Left ventricle myocardium inferior (tissue), 1 donor: ENCODE results near the gene RNPC3. TPM values are rescaled to one million over a fixed set of nuclear protein-coding genes. Genes with fewer than 3 reads are reported as not detected.
"Not testable (repeated sequence)": the region's sequence is repeated elsewhere in the genome, so short reads cannot be mapped to it uniquely, and the experiment has no call there.

Experiments used
- DNase-seq: peaks from one replicate; pipeline ENCODE4 v3.0.0-alpha.2; 2020
- H3K27ac ChIP-seq: fragments of 200-600 bp; replicated peaks from 2 replicates; pipeline ENCODE4 v1.8.0; 2021
- H3K27me3 ChIP-seq: fragments of 200-600 bp; 2 replicates; pipeline ENCODE4 v1.8.0; 2021; ENCODE audit warnings: low read depth
- H3K36me3 ChIP-seq: fragments of 200-600 bp; 2 replicates; pipeline ENCODE4 v1.8.0; 2021
- H3K4me1 ChIP-seq: fragments of 200-600 bp; 2 replicates; pipeline ENCODE4 v1.8.0; 2021
- H3K4me3 ChIP-seq: fragments of 200-600 bp; 2 replicates; pipeline ENCODE4 v1.8.0; 2021; ENCODE audit warnings: mild to moderate bottlenecking, moderate library complexity
- H3K9me3 ChIP-seq: fragments of 200-600 bp; replicated peaks from 2 replicates; pipeline ENCODE4 v1.8.0; 2021
- intact Hi-C: fragments of 100-400 bp; cut with micrococcal nuclease; formaldehyde crosslinking; loops from one replicate; pipeline ENCODE4 v1.11.0; 2022
- total RNA-seq: library from RNA; stranded (reverse); fragmentation: NEBNext Ultra II Directional; extraction: Animal tissue kit (Norgen Biotek cat#: 25700); gene quantifications from one replicate; pipeline ENCODE4 v1.2.1, GENCODE V29; 2021
- TF ChIP-seq, protein P1 (sequence below): fragments of 200-600 bp; IDR thresholded peaks from 2 replicates; pipeline ENCODE4 v1.8.0; 2021; ENCODE audit warnings: antibody characterized with exemption, mild to moderate bottlenecking, borderline replicate concordance
- donor health status: DM: no; HTN: yes; CAD: no; lungs with severe emphysema.

RNPC3 gene
- total RNA-seq, 1 donor from 2014 or later, result 21.3 TPM

DNA sequence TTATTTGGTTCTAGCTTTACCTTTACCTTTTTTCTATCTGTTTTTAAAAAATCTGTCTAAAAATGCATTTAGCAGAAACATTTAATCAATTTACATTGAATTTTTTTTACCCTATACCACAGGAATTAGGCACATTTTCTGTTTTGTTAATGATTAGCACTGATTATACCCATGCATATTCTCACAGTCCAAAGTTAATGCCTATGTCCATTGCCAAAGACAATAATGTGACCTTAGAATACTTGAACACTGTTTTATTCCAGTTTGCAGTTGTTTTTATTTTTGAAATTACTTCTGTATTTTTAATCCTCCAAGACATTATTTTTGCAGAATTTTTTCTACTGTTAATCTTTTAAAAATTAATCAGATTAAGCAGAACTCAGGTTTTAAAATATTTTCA, 34.9 kb downstream of the RNPC3 start:
- peaks cover 24% of the 10 kb centered on the region for H3K4me1 ChIP-seq
- H3K9me3 ChIP-seq, result no peaks in the 10 kb centered on the region
- H3K4me3 ChIP-seq, result no peak overlapping the region
- TF ChIP-seq, protein P1, sequence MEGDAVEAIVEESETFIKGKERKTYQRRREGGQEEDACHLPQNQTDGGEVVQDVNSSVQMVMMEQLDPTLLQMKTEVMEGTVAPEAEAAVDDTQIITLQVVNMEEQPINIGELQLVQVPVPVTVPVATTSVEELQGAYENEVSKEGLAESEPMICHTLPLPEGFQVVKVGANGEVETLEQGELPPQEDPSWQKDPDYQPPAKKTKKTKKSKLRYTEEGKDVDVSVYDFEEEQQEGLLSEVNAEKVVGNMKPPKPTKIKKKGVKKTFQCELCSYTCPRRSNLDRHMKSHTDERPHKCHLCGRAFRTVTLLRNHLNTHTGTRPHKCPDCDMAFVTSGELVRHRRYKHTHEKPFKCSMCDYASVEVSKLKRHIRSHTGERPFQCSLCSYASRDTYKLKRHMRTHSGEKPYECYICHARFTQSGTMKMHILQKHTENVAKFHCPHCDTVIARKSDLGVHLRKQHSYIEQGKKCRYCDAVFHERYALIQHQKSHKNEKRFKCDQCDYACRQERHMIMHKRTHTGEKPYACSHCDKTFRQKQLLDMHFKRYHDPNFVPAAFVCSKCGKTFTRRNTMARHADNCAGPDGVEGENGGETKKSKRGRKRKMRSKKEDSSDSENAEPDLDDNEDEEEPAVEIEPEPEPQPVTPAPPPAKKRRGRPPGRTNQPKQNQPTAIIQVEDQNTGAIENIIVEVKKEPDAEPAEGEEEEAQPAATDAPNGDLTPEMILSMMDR, result no peak
- H3K36me3 ChIP-seq, result peaks cover 19% of the 10 kb centered on the region
- DNase-seq, result no peak
- no peak overlapping the region for H3K27ac ChIP-seq
- intact Hi-C loops, result no loop called here
- H3K27me3 ChIP-seq, result no peaks in the 10 kb centered on the region

DNA sequence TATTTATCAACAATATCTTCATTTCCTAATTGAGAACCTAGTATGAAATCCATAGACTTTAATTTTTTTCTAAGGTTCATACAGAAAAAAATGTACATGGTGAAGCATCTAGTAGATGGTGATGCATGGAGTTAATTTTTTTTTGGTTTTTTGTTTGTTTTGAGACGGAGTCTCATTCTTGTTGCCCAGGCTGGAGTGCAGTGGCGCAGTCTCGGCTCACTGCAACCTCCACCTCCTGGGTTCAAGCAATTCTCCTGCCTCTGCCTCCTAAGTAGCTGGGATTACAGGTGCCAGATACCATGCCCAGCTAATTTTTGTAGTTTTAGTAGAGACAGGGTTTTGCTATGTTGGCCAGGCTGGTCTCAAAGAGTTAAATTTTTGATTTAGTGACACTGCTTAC, 35.6 kb downstream of the RNPC3 start:
- Histone ChIP-seq H3K4me1 (peaks cover 24% of the 10 kb centered on the region), H3K36me3 (peaks cover 12% of the 10 kb centered on the region), H3K27ac (peak overlapping the region; percentile 70)
- intact Hi-C loops, H3K27me3 ChIP-seq, H3K9me3 ChIP-seq, DNase-seq, H3K4me3 ChIP-seq: not testable (repeated sequence)

DNA sequence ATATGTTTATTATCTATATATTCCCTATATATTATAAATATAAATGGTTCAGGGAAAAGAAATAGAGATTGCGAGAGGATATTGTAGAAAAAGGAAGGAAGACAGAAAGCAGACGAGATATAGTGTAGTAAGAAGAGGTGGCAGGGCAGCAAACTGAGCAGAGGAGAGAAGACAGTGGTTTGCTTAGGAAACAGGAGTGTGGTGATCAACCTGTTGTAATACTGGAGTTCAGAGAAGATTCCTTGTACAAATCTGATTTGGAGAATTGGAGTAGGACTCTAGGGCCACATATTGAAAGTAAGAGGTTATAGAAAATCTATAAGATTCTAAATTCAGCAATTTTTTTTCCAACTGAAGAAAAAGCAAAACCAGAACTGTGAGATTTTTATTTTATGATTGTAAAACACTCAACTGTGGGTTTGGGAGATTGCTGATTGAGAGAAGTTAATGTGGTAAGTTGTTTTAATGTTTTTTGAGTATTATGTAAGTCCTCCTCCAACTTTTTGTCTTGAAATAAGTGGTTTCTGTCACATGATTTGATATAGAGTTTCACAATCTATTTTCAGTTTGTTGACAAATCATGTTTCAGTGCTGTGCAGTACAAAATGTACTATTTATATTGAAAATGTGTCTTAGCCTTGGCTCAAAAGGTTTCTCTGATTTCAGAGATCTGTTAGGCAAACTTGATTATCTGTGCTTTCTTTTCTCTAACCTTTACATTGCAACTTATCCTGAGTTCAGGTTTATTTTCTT, 36.3 kb downstream of the RNPC3 start:
- Histone ChIP-seq H3K4me1 (peaks cover 24% of the 10 kb centered on the region), H3K27me3 (no peaks in the 10 kb centered on the region), H3K9me3 (no peaks in the 10 kb centered on the region), H3K27ac (peak overlapping the region; percentile 70), H3K36me3 (peaks cover 8% of the 10 kb centered on the region), H3K4me3 (peak overlapping the region; percentile 29)
- no peak for DNase-seq
- TF ChIP-seq, protein P1, result no peak
- intact Hi-C loops, result no loop called here

DNA sequence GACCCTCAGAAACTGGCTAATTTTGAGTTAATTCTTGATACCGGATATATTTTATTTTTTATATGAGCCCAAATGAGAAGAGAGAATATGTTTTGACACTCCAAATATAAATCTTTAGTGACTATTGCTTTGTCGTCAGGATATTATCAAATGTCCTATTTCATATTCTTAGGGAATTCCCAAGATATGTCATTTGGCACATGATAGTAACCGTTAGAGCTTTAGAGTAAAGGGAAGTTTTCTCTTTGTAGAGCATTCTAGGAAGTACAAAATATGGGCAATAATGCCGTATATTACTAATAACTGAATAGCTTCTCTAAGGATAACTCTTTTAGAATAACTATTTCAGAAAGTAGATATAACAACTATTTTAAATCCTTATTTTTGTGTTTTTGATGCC, 37.6 kb downstream of the RNPC3 start:
- H3K4me3 ChIP-seq, result peak overlapping the region; percentile 29
- TF ChIP-seq, protein P1, result no peak
- peak overlapping the region; percentile 70 for H3K27ac ChIP-seq
- no peaks in the 10 kb centered on the region for H3K27me3 ChIP-seq
- intact Hi-C loops, result no loop called here
- peaks cover 6% of the 10 kb centered on the region for H3K36me3 ChIP-seq
- peaks cover 24% of the 10 kb centered on the region for H3K4me1 ChIP-seq
- no peaks in the 10 kb centered on the region for H3K9me3 ChIP-seq
- no peak for DNase-seq

DNA sequence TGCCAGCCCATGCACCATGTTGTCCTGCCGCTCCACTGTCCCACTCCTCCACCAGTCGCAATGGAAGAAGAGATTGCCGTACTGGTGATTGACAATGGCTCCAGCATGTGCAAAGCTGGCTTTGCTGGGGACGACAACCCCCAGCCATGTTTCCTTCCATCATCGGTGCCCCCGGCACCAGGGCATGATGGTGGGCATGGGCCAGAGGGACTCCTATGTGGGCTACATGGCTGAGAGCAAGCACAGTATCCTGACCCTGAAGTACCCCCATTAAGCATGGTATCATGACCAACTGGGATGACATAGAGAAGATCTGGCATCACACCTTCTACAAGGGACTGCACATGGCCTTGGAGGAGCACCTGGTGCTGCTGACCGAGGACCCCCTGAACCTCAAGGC, 44.0 kb downstream of the RNPC3 start:
- Histone ChIP-seq H3K9me3 (no peaks in the 10 kb centered on the region), H3K36me3 (peaks cover 26% of the 10 kb centered on the region), H3K4me1 (no peaks in the 10 kb centered on the region), H3K27me3 (no peaks in the 10 kb centered on the region), H3K4me3 (no peak overlapping the region), H3K27ac (no peak overlapping the region)
- TF ChIP-seq, protein P1, result no peak
- intact Hi-C loops, result no loop called here
- DNase-seq, result no peak

DNA sequence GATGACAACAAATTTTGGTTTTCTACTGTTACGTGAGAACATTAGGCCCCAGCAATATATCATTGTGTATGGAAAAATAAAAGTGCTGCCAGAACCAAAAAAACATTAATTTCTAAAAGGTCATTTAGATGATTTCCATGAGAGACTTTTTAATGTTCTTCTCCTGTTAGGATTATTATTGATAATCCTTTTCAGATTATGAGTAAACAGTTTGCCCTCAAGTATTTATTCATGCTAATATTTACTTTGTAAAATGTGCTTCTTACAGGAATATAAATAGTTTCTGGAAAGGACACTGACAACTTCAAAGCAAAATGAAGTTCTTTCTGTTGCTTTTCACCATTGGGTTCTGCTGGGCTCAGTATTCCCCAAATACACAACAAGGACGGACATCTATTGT, 45.8 kb downstream of the RNPC3 start, which contains the start of gene AMY2B:
TSS of gene AMY2B (plus strand) at position 301 of the 400 bp plus-strand sequence. CDS start at position 315, 14 bp downstream.
- DNase-seq, intact Hi-C loops, H3K4me3 ChIP-seq, H3K27ac ChIP-seq, H3K9me3 ChIP-seq, H3K27me3 ChIP-seq, H3K4me1 ChIP-seq: not testable (repeated sequence)
- H3K36me3 ChIP-seq, result peaks cover 35% of the 10 kb centered on the region
